Hepatocyte (in vitro differentiated cells): Measurements from ENCODE around the gene FANCL. TPM values are rescaled to one million over a fixed set of nuclear protein-coding genes. Genes with fewer than 3 reads are reported as not detected.
"Not testable (repeated sequence)": the region's sequence is repeated elsewhere in the genome, so short reads cannot be mapped to it uniquely, and the experiment has no call there.

Source experiments
- DNase-seq: peaks from one replicate; pipeline ENCODE4 v3.0.0-alpha.2; 2016; ENCODE audit warnings: low spot score
- H2AFZ ChIP-seq: fragments of 200-600 bp; sonication (generic); 2 replicates; pipeline ENCODE4 v1.6.0; 2016; ENCODE audit warnings: antibody characterized with exemption, mild to moderate bottlenecking
- H3K27ac ChIP-seq: fragments of 200-600 bp; sonication (generic); 2 replicates; pipeline ENCODE4 v1.5.1; 2016; ENCODE audit warnings: mild to moderate bottlenecking
- H3K27me3 ChIP-seq: fragments of 200-600 bp; sonication (generic); 2 replicates; pipeline ENCODE4 v1.6.1; 2016
- H3K36me3 ChIP-seq: fragments of 200-600 bp; sonication (generic); replicated peaks from 2 replicates; pipeline ENCODE4 v1.5.1; 2016; ENCODE audit warnings: low read depth; ENCODE audit not compliant: insufficient read depth
- H3K4me1 ChIP-seq: fragments of 200-600 bp; sonication (generic); 2 replicates; pipeline ENCODE4 v1.5.1; 2016; ENCODE audit warnings: mild to moderate bottlenecking, moderate library complexity; ENCODE audit not compliant: insufficient read depth
- H3K4me2 ChIP-seq: fragments of 200-600 bp; sonication (generic); 2 replicates; pipeline ENCODE4 v1.6.0; 2016
- H3K4me3 ChIP-seq: fragments of 200-600 bp; sonication (generic); 2 replicates; pipeline ENCODE4 v1.5.1; 2016; ENCODE audit warnings: mild to moderate bottlenecking
- H3K79me2 ChIP-seq: fragments of 200-600 bp; sonication (generic); 2 replicates; pipeline ENCODE4 v1.6.0; 2017; ENCODE audit warnings: mild to moderate bottlenecking
- H3K9me2 ChIP-seq: fragments of 200-600 bp; sonication (generic); replicated peaks from 2 replicates; pipeline ENCODE4 v1.6.0; 2017; ENCODE audit warnings: mild to moderate bottlenecking; ENCODE audit not compliant: insufficient read depth
- H3K9me3 ChIP-seq: fragments of 200-600 bp; sonication (generic); 2 replicates; pipeline ENCODE4 v1.5.1; 2016; ENCODE audit warnings: low read depth, mild to moderate bottlenecking
- H4K20me1 ChIP-seq: fragments of 200-600 bp; sonication (generic); 2 replicates; pipeline ENCODE4 v1.6.0; 2016; ENCODE audit warnings: mild to moderate bottlenecking; ENCODE audit not compliant: insufficient read depth, poor library complexity, severe bottlenecking
- EZH2 ChIP-seq: fragments of 200-600 bp; sonication (generic); IDR thresholded peaks from 2 replicates; pipeline ENCODE4 v1.6.1; 2016; ENCODE audit warnings: antibody characterized with exemption, mild to moderate bottlenecking, borderline replicate concordance
- EZH2phosphoT487 ChIP-seq: fragments of 200-600 bp; sonication (generic); IDR thresholded peaks from one replicate; pipeline ENCODE4 v1.6.1; 2018; ENCODE audit warnings: antibody characterized with exemption, mild to moderate bottlenecking, low read depth, moderate library complexity; ENCODE audit not compliant: unreplicated experiment, severe bottlenecking
- WGBS: methylation state at CpG from one replicate; pipeline ENCODE4 v1.1.6; 2016; ENCODE audit warnings: low lambda C conversion rate; ENCODE audit errors: missing lambda C conversion rate; 5-methylcytosine and 5-hydroxymethylcytosine counted together
- polyA plus RNA-seq: library from polyadenylated mRNA; unstranded; fragments of >200 nt; fragmentation: Nextera tagmentation; extraction: Ambion mirVana; gene quantifications from 2 replicates; pipeline ENCODE4 v1.2.1, GENCODE V29; 2016
- total RNA-seq: library from RNA; depleted of rRNA; stranded (reverse); fragments of >200 nt; gene quantifications from 2 replicates; pipeline ENCODE4 v1.2.3, GENCODE V29; 2014
- TF ChIP-seq, protein P1 (sequence below): fragments of 200-600 bp; sonication (generic); IDR thresholded peaks from 2 replicates; pipeline ENCODE4 v1.5.1; 2016; ENCODE audit warnings: antibody characterized with exemption, mild to moderate bottlenecking; ENCODE audit not compliant: poor library complexity

FANCL gene
- total and polyA plus RNA-seq, 2 experiments from 2014 or later: 20.8 to 32.7 TPM

DNA sequence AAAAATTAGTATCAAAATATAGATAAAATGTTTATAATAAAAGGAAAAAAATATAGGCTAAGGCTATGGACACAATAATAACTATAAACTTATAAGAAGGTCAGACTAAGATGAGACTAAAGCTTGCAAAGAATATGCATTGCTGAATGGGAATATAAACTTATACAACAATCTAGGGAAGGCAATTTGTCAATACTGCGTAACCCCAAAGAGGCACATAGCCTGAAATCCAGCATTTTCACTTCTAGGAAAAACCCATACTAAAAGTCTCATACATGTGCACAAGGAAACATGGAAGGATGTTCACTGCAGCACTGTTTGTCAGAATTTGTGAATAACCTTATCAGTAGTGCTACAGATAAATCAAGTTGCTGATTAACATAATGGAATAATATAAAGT is 45.5 kb downstream of the FANCL start:
- 94% methylated on average over 1 of the region's 1 CpG for WGBS
- Histone ChIP-seq H3K9me2 (no peaks in the 10 kb centered on the region), H3K9me3 (no peaks in the 10 kb centered on the region), H3K27me3 (no peaks in the 10 kb centered on the region), H3K4me2 (no peak overlapping the region), H3K4me3 (no peak overlapping the region), H3K27ac (no peak overlapping the region), H4K20me1 (no peaks in the 10 kb centered on the region), H3K79me2 (no peaks in the 10 kb centered on the region), H3K36me3 (no peaks in the 10 kb centered on the region), H3K4me1 (no peaks in the 10 kb centered on the region), H2AFZ (no peak overlapping the region)
- no peak for DNase-seq
- TF ChIP-seq, protein P1, sequence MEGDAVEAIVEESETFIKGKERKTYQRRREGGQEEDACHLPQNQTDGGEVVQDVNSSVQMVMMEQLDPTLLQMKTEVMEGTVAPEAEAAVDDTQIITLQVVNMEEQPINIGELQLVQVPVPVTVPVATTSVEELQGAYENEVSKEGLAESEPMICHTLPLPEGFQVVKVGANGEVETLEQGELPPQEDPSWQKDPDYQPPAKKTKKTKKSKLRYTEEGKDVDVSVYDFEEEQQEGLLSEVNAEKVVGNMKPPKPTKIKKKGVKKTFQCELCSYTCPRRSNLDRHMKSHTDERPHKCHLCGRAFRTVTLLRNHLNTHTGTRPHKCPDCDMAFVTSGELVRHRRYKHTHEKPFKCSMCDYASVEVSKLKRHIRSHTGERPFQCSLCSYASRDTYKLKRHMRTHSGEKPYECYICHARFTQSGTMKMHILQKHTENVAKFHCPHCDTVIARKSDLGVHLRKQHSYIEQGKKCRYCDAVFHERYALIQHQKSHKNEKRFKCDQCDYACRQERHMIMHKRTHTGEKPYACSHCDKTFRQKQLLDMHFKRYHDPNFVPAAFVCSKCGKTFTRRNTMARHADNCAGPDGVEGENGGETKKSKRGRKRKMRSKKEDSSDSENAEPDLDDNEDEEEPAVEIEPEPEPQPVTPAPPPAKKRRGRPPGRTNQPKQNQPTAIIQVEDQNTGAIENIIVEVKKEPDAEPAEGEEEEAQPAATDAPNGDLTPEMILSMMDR: no peak
- TF ChIP-seq EZH2phosphoT487 (no peak), EZH2 (no peak)

DNA sequence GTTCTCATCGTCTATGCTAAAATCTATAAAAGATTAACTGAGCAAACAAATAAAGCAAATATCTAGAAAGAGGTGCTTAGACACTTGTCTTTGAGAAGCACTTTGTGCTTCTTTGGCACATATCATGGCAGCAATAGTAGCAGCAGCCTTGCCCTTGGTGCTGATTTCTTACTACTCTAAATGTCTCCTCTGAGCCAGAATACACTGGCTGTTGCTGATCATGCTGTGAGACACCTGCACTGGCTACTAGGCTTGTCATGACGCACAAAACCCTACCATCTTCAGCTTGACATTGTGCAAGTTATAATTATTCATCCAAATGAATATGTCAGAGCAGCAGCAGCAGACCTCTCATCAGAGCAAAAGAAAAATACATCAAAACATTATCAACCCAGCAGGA is 46.7 kb downstream of the FANCL start:
- Histone ChIP-seq H3K79me2 (no peaks in the 10 kb centered on the region), H4K20me1 (no peaks in the 10 kb centered on the region), H3K27me3 (no peaks in the 10 kb centered on the region), H3K27ac (no peak overlapping the region), H2AFZ (no peak overlapping the region), H3K36me3 (no peaks in the 10 kb centered on the region), H3K9me2 (no peaks in the 10 kb centered on the region), H3K4me3 (no peak overlapping the region), H3K9me3 (no peaks in the 10 kb centered on the region), H3K4me2 (no peak overlapping the region), H3K4me1 (no peaks in the 10 kb centered on the region)
- TF ChIP-seq, protein P1: no peak
- TF ChIP-seq EZH2 (no peak), EZH2phosphoT487 (no peak)
- 82% methylated on average over 2 of the region's 2 CpGs for WGBS
- DNase-seq: no peak

DNA sequence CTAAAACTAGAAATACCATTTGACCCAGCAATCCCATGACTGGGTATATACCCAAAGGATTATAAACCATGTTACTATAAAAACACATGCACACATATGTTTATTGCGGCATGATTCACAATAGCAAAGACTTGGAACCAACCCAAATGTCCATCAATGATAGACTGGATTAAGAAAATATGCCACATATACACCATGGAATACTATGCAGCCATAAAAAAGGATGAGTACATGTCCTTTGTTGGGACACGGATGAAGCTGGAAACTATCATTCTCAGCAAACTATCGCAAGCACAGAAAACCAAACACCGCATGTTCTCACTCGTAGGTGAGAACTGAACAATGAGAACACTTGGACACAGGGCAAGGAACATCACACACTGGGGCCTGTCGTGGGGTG is 54.1 kb downstream of the FANCL start:
- H3K9me2 ChIP-seq, H3K4me2 ChIP-seq, H4K20me1 ChIP-seq, H3K27me3 ChIP-seq, H3K27ac ChIP-seq, DNase-seq, H3K9me3 ChIP-seq, H3K4me1 ChIP-seq, H2AFZ ChIP-seq, H3K36me3 ChIP-seq, H3K79me2 ChIP-seq, H3K4me3 ChIP-seq: not testable (repeated sequence)
- WGBS: 99% methylated on average over 6 of the region's 6 CpGs

DNA sequence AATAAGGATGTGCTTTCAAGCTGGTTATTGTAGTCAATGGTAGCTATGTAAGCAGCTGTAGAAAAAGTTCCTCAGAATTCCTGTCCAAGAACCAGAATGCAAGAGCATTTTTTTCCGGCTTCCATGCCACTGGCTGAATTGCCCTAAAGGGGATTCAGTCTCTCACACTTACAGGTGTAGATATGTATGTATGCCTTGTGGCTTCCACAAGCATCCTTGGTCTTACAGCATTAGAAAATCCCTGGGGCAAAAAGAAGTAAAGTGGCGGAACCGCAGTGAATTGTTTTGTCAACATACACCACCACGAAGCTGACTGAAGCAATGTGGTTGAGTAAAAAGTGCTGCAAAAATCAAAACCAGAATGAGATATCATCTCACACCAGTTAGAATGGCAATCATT is 54.6 kb downstream of the FANCL start:
- Histone ChIP-seq H3K36me3 (no peaks in the 10 kb centered on the region), H3K4me2 (no peak overlapping the region), H2AFZ (no peak overlapping the region), H3K9me2 (no peaks in the 10 kb centered on the region), H3K4me1 (no peaks in the 10 kb centered on the region), H4K20me1 (no peaks in the 10 kb centered on the region), H3K9me3 (no peaks in the 10 kb centered on the region), H3K79me2 (no peaks in the 10 kb centered on the region), H3K27ac (no peak overlapping the region), H3K4me3 (no peak overlapping the region), H3K27me3 (no peaks in the 10 kb centered on the region)
- no peak for DNase-seq
- TF ChIP-seq EZH2phosphoT487 (no peak), EZH2 (no peak)
- TF ChIP-seq, protein P1: no peak
- WGBS: 87% methylated on average over 4 of the region's 4 CpGs
